Breast epithelium (tissue), 4 donors: Measurements from ENCODE around the gene GPR176. TPM values are rescaled to one million over a fixed set of nuclear protein-coding genes. Genes with fewer than 3 reads are reported as not detected.

Experiments used
- DNase-seq, 2 donors: peaks; one replicate each; pipeline ENCODE4 v3.0.0-alpha.2; 2019; ENCODE audit warnings: low spot score in 2 of 2
- H3K27ac ChIP-seq, 2 donors: fragments of 200-600 bp; sonication (generic) in 1 of 2; one replicate each; pipeline ENCODE4 v1.5.1; 2016 to 2019; ENCODE audit warnings: mild to moderate bottlenecking in 1 of 2
- H3K27me3 ChIP-seq, 2 donors: fragments of 200-600 bp; sonication (generic) in 1 of 2; one replicate each; pipeline versions ENCODE4 v1.5.1 to v1.6.0; 2017 to 2019; ENCODE audit warnings: control low read depth in 1 of 2, mild to moderate bottlenecking in 1 of 2
- H3K36me3 ChIP-seq: fragments of 200-600 bp; one replicate; pipeline ENCODE4 v1.5.1; 2019
- H3K4me1 ChIP-seq, 2 donors: fragments of 200-600 bp; sonication (generic); one replicate each; pipeline ENCODE4 v1.5.1; 2016 to 2019; ENCODE audit warnings: control low read depth in 1 of 2
- H3K4me3 ChIP-seq, 3 donors: fragments of 200-600 bp; sonication (generic); 1 replicate in 2 of 3; 2 replicates in 1 of 3; pipeline ENCODE4 v1.5.1; 2016 to 2019; ENCODE audit warnings: mild to moderate bottlenecking in 3 of 3, moderate library complexity in 2 of 3
- H3K9me3 ChIP-seq, 2 donors: fragments of 200-600 bp; sonication (generic) in 1 of 2; one replicate each; pipeline ENCODE4 v1.5.1; 2016 to 2019; ENCODE audit warnings: control low read depth in 1 of 2
- CTCF ChIP-seq, 3 donors: fragments of 450-650 bp; IDR thresholded peaks; one replicate each; pipeline ENCODE4 v1.5.1; 2016 to 2017; ENCODE audit warnings: antibody characterized with exemption in 3 of 3, mild to moderate bottlenecking in 3 of 3, moderate library complexity in 3 of 3
- POLR2A ChIP-seq: fragments of 450-650 bp; IDR thresholded peaks from one replicate; pipeline ENCODE4 v1.6.1; 2016; ENCODE audit warnings: antibody characterized with exemption, mild to moderate bottlenecking, moderate library complexity
- POLR2AphosphoS5 ChIP-seq, 3 donors: sonication (generic); formaldehyde crosslinking; IDR thresholded peaks; one replicate each; pipeline ENCODE4 v1.6.1; 2017; ENCODE audit warnings: antibody characterized with exemption in 3 of 3
- intact Hi-C: fragments of 100-400 bp; cut with DNase I; formaldehyde crosslinking; loops from one replicate; pipeline ENCODE4 v1.15.1; 2023; ENCODE audit warnings: low total_unique reads
- total RNA-seq, 3 donors: library from RNA; depleted of rRNA; stranded (reverse); fragments of >200 nt; gene quantifications; one replicate each; pipeline ENCODE4 v1.1.0, GENCODE V29; 2016

GPR176 gene
- total RNA-seq, 3 donors from 2014 or later, result 4.4 to 12.1 (median 9.4) TPM

GRCh38 chr15:39797407-39797806, 122.7 kb downstream of the GPR176 start:
- no peak overlapping the region for H3K4me3 ChIP-seq
- TF ChIP-seq POLR2AphosphoS5 (IDR thresholded peaks at IDR 0.05) (no peak), POLR2A (no peak), CTCF (IDR thresholded peaks at IDR 0.05) (no peak)
- H3K9me3 ChIP-seq, result no peaks in the 10 kb centered on the region
- no peaks in the 10 kb centered on the region for H3K27me3 ChIP-seq
- H3K36me3 ChIP-seq, result no peaks in the 10 kb centered on the region
- intact Hi-C loops, result loop anchor here (10.0 kb wide), 1 partner anchor 77 kb away; no protein-coding TSS in a partner anchor
- H3K4me1 ChIP-seq, result no peaks in the 10 kb centered on the region
- no peak overlapping the region for H3K27ac ChIP-seq
- no peak for DNase-seq

- DNase-seq, result no peak
- no peaks in the 10 kb centered on the region for H3K36me3 ChIP-seq
- intact Hi-C loops, result loop anchor here (10.0 kb wide), 1 partner anchor 78 kb away; no protein-coding TSS in a partner anchor
- no peak overlapping the region for H3K27ac ChIP-seq
- H3K9me3 ChIP-seq, result no peaks in the 10 kb centered on the region
- H3K27me3 ChIP-seq, result no peaks in the 10 kb centered on the region
- no peak overlapping the region for H3K4me3 ChIP-seq
- no peaks in the 10 kb centered on the region for H3K4me1 ChIP-seq
- TF ChIP-seq CTCF (IDR thresholded peaks at IDR 0.05) (no peak), POLR2A (no peak), POLR2AphosphoS5 (IDR thresholded peaks at IDR 0.05) (no peak)
Observed at GRCh38 chr15:39796601-39797000, 123.5 kb downstream of the GPR176 start.

DNA sequence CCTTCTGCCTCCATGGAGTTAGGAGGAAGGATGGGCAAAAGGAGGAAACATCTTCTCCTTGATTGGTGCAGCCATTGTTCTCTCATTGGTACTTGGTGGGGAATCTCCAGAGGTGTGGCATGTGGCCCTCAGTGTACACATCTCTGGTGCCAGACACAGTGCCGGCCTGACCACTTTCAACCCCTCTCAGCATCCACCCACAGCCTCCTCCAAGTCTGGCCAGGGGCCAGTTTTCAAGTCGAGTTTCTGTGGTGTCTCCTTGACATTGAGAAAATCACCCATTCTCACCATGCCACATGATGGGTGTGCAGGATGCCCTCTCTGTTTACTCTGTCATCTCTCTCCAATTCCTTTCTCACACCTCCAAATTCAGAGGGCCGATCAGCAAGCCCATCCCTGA, 124.6 kb downstream of the GPR176 start:
- intact Hi-C loops, result loop anchor here (10.0 kb wide), 1 partner anchor 79 kb away; no protein-coding TSS in a partner anchor
- Histone ChIP-seq H3K4me3 (no peak overlapping the region), H3K36me3 (no peaks in the 10 kb centered on the region), H3K27ac (no peak overlapping the region), H3K9me3 (no peaks in the 10 kb centered on the region), H3K27me3 (no peaks in the 10 kb centered on the region), H3K4me1 (no peaks in the 10 kb centered on the region)
- TF ChIP-seq POLR2AphosphoS5 (IDR thresholded peaks at IDR 0.05) (no peak), CTCF (IDR thresholded peaks at IDR 0.05) (no peak), POLR2A (no peak)
- no peak for DNase-seq

DNA sequence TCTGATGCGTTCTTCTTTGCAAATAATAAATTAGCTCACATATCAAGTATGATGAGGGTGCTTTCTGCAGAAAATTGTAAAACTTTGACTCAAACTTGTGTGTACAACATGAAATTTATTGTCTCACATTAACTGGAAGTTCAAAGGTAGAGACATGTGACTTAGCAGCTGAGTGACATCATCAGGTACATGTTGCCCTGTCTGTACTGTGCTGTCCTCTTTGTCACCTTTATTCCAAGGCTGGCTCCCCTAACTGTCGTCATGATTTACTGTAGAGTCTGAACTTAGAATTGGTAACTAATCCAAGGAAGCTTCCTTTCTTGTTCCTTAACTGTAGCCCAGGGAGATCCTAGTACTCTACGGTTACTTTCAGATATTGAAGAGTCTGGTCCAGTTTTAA, 125.1 kb downstream of the GPR176 start:
- no peak for TF ChIP-seq POLR2AphosphoS5 (IDR thresholded peaks at IDR 0.05)
- no peak for TF ChIP-seq POLR2A
- no peak for TF ChIP-seq CTCF (IDR thresholded peaks at IDR 0.05)
- H3K4me3 ChIP-seq, result no peak overlapping the region
- no peaks in the 10 kb centered on the region for H3K27me3 ChIP-seq
- no peak for DNase-seq
- H3K9me3 ChIP-seq, result no peaks in the 10 kb centered on the region
- H3K36me3 ChIP-seq, result no peaks in the 10 kb centered on the region
- H3K4me1 ChIP-seq, result no peaks in the 10 kb centered on the region
- no peak overlapping the region for H3K27ac ChIP-seq
- intact Hi-C loops, result loop anchor here (10.0 kb wide), 1 partner anchor 80 kb away; no protein-coding TSS in a partner anchor

DNA sequence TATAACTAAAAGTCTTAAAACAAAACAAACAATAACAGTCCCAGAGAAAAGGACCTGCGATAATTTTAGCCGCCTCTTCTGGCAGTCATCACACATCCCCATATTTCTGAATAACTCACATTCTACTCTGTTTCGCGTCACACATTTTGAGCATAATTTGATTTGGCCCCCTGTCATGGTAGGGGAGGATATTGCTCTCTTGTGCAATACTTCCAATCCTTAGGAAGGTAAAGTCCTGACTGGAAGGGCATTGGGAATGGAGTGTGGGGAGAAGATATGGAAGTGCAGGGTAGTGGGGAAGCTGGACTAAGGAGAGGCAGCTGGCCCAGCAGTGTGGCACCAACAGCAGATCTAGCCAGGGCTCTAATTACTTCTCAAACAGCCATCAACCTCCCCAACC, 126.1 kb downstream of the GPR176 start:
- H3K4me3 ChIP-seq, result no peak overlapping the region
- H3K36me3 ChIP-seq, result no peaks in the 10 kb centered on the region
- TF ChIP-seq POLR2AphosphoS5 (IDR thresholded peaks at IDR 0.05), result no peak
- no peak for TF ChIP-seq CTCF (IDR thresholded peaks at IDR 0.05)
- no peak for TF ChIP-seq POLR2A
- H3K9me3 ChIP-seq, result no peaks in the 10 kb centered on the region
- no peak for DNase-seq
- intact Hi-C loops, result loop anchor here (10.0 kb wide), 1 partner anchor 81 kb away; no protein-coding TSS in a partner anchor
- H3K27me3 ChIP-seq, result no peaks in the 10 kb centered on the region
- H3K4me1 ChIP-seq, result no peaks in the 10 kb centered on the region
- H3K27ac ChIP-seq, result no peak overlapping the region
